Chondrocyte (in vitro differentiated cells): Measurements from ENCODE around the gene AQP5. TPM values are rescaled to one million over a fixed set of nuclear protein-coding genes. Genes with fewer than 3 reads are reported as not detected.

Source experiments
- DNase-seq: peaks from one replicate; pipeline ENCODE4 v3.0.0; 2021; ENCODE audit warnings: mixed read lengths, low spot score
- H3K27ac Mint-ChIP-seq: one replicate; pipeline ENCODE4 v1.8.0; 2021; ENCODE audit warnings: mild to moderate bottlenecking, moderate library complexity, mixed read lengths; ENCODE audit not compliant: unreplicated experiment
- H3K27me3 Mint-ChIP-seq: 2 replicates; pipeline ENCODE4 v1.8.0; 2021; ENCODE audit warnings: low read depth, mixed read lengths
- H3K36me3 Mint-ChIP-seq: 2 replicates; pipeline ENCODE4 v1.8.0; 2021; ENCODE audit warnings: low read depth, mixed read lengths
- H3K4me1 Mint-ChIP-seq: 2 replicates; pipeline ENCODE4 v1.8.0; 2021; ENCODE audit warnings: low read depth, mild to moderate bottlenecking, mixed read lengths
- H3K4me3 Mint-ChIP-seq: one replicate; pipeline ENCODE4 v1.8.0; 2021; ENCODE audit warnings: mild to moderate bottlenecking, moderate library complexity, mixed read lengths; ENCODE audit not compliant: unreplicated experiment
- H3K9me3 Mint-ChIP-seq: 2 replicates; pipeline ENCODE4 v1.8.0; 2021; ENCODE audit warnings: low read depth, mixed read lengths
- CTCF ChIP-seq: fragments of 200-600 bp; sonication (generic); IDR thresholded peaks from 2 replicates; pipeline ENCODE4 v1.5.0; 2021; ENCODE audit warnings: antibody characterized with exemption, mild to moderate bottlenecking, moderate library complexity
- total RNA-seq: library from RNA; stranded (reverse); gene quantifications from 3 replicates; pipeline ENCODE4 v1.2.1, GENCODE V29; 2021

AQP5 gene
- total RNA-seq, 1 donor from 2014 or later = 0.20 TPM

- H3K27me3 Mint-ChIP-seq = no peaks in the 10 kb centered on the region
- no peak overlapping the region for H3K27ac Mint-ChIP-seq
Measured at GRCh38 chr12:49932533-49933130, 29.0 kb upstream of the AQP5 start.

GRCh38 chr12:49933796-49934195, 27.9 kb upstream of the AQP5 start:
- Mint-ChIP-seq H3K9me3 (peaks cover 5% of the 10 kb centered on the region), H3K4me1 (peaks cover 13% of the 10 kb centered on the region), H3K27ac (no peak overlapping the region), H3K4me3 (no peak overlapping the region), H3K36me3 (no peaks in the 10 kb centered on the region), H3K27me3 (no peaks in the 10 kb centered on the region)
- no peak for DNase-seq
- TF ChIP-seq CTCF = no peak

More at GRCh38 chr12:49932533-49933130, 29.0 kb upstream of the AQP5 start:
- Mint-ChIP-seq H3K36me3 (no peaks in the 10 kb centered on the region), H3K9me3 (peaks cover 5% of the 10 kb centered on the region), H3K4me3 (no peak overlapping the region), H3K4me1 (peaks cover 13% of the 10 kb centered on the region)
- no peak for TF ChIP-seq CTCF
- DNase-seq = no peak

GRCh38 chr12:49934505-49934904, 27.2 kb upstream of the AQP5 start:
- H3K9me3 Mint-ChIP-seq = peaks cover 5% of the 10 kb centered on the region
- DNase-seq = no peak
- no peak overlapping the region for H3K27ac Mint-ChIP-seq
- no peaks in the 10 kb centered on the region for H3K36me3 Mint-ChIP-seq
- no peak overlapping the region for H3K4me3 Mint-ChIP-seq
- no peaks in the 10 kb centered on the region for H3K27me3 Mint-ChIP-seq
- peaks cover 13% of the 10 kb centered on the region for H3K4me1 Mint-ChIP-seq
- no peak for TF ChIP-seq CTCF

GRCh38 chr12:49936925-49937324, 24.7 kb upstream of the AQP5 start:
- no peak overlapping the region for H3K27ac Mint-ChIP-seq
- peaks cover 13% of the 10 kb centered on the region for H3K4me1 Mint-ChIP-seq
- peaks cover 5% of the 10 kb centered on the region for H3K9me3 Mint-ChIP-seq
- no peaks in the 10 kb centered on the region for H3K27me3 Mint-ChIP-seq
- TF ChIP-seq CTCF = no peak
- DNase-seq = no peak
- H3K4me3 Mint-ChIP-seq = no peak overlapping the region
- H3K36me3 Mint-ChIP-seq = no peaks in the 10 kb centered on the region

GRCh38 chr12:49937639-49938300, 23.9 kb upstream of the AQP5 start:
- no peak for TF ChIP-seq CTCF
- H3K9me3 Mint-ChIP-seq = peaks cover 5% of the 10 kb centered on the region
- H3K4me1 Mint-ChIP-seq = peaks cover 9% of the 10 kb centered on the region
- no peak overlapping the region for H3K27ac Mint-ChIP-seq
- no peak overlapping the region for H3K4me3 Mint-ChIP-seq
- no peak for DNase-seq
- no peaks in the 10 kb centered on the region for H3K36me3 Mint-ChIP-seq
- H3K27me3 Mint-ChIP-seq = no peaks in the 10 kb centered on the region
